Measurements from ENCODE around the gene ABITRAM.
"Not testable (repeated sequence)": the region's sequence is repeated elsewhere in the genome, so short reads cannot be mapped to it uniquely, and the experiment has no call there.

The ABITRAM gene

DNA sequence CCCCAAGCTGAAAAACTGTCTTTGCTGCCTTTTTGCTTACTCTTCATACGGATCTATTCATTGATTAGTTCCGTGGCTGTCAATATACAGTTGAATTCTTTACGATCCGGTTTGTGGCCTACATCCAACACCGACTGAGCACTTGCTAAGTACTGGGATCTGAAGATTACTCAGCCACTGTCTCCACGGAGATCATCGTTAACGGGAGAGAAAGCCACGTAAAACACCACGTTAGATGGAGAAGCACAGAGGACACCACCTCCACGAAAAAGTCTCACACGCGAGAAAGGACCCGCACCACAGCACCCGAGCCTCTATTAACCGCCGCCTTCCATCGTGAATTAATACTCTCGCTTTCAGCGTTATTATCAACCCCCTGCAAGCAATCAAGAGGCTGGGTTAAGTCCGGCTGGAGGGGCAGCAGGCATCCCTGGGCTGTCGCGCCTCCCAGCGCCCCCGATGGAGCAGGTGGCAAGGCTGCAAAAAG lies 926 bp upstream of the ABITRAM start:
- peak in 1 of 2 experiments; percentile 23 for DNase-seq

DNA sequence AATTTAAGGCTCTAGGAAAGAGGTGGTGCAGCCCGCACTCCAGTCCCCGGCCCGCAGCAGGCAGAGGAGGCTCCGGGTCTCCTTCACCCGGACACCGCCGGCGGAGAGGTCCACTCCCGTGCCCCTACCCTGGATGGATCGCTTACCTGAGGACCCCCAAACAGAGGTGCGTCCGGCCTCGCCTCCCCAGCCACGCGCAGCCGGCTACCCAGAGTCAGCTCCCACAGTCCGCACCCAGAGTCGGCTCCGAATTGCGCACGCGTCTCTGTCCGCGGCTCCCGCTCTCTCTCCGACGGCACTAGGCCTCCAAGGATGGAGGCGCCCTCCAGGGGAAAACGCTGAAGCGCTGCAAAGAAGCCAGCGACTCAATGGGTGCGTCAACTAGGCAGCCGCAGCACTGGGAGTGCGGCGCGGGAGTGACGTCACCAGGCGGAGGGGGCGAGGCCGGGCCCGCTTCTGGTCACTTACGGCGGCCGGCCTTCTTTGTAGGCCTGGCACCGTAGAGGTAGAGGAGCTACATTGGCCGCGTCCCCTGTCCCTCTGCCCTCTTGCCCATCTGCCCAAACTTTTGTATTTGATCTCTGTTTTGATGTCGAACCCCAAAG lies 380 bp upstream of the ABITRAM start, which contains the start of gene ELP1:
Gene ELP1, minus strand, starts transcription at position 407 of the 605 bp plus-strand sequence. CDS start 2,978 bp downstream, outside the sequence.
- peak; percentile 88 to 92 for DNase-seq

GRCh38 chr9:108937561-108938305 lies 3.5 kb downstream of the ABITRAM start:
- no peak for DNase-seq

DNA sequence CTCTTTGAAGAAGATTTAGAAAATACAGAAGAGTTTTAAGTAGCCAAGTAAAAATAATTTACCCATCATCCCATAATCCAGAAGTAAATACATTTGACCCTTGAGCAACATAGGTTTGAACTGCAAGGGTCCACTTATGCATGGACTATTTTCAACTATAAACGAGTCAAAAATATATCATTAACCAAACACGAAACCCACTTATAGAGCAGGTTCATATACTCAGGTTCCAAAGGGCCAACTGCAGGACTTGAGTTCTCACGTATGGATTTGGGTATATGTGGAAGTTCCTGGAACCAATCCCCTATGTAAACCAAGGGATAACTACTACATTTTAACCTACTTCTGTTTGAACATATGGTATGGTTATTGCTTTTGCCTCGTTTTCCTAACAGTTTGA lies 5.8 kb downstream of the ABITRAM start:
- no peak for DNase-seq

- DNase-seq: no peak
Measured at GRCh38 chr9:108950168-108950567, 16.0 kb downstream of the ABITRAM start.

- DNase-seq: no peak
Measured at GRCh38 chr9:108951578-108951977, 17.4 kb downstream of the ABITRAM start.

DNA sequence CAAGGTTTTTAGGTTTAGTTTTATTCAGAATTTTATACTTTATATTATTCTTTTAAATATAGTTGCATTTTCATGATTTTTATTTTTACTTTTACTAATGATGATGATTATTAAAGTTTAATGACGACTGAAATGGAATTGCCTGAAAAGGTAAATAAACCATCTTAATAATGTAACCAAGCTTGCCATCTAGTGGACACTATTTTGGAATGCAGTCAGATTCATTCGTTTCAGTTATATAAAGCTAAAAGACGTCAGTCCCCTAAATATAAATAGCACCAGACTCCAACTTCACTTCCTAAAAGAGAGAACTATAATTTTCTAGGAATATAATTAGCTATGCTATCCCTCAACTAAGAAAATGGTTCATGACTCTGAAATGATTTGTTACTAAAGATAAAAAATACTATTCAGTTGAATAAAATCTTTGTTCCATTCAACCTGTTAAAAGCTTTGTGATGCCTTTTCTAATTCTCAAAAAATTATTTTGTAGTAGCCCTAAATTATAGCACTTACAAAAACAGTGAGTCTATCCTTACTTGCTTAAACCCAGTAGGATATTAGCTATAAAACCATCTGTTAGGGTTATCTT lies 19.9 kb downstream of the ABITRAM start:
- peak; percentile 0 to 17 for DNase-seq

GRCh38 chr9:108956022-108956630 lies 21.9 kb downstream of the ABITRAM start:
- DNase-seq: peak; percentile 37 to 44

DNA sequence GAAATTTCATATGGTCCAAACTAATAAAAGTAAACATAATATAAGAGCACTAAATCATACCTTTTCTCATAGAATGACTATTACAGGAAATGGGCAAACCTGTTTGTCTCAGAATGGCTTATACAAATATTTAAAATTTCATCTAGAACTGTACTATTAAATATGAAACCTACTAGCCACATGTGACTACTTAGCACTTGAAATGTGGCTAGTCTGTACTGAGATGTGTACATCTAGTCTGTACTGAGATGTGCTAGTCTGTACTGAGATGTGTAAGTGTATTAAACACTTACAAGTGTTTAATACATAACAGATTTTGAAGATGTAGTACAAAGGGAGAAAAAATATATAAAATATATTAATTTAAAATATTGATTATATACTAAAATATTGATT lies 22.4 kb downstream of the ABITRAM start:
- no peak for DNase-seq

DNA sequence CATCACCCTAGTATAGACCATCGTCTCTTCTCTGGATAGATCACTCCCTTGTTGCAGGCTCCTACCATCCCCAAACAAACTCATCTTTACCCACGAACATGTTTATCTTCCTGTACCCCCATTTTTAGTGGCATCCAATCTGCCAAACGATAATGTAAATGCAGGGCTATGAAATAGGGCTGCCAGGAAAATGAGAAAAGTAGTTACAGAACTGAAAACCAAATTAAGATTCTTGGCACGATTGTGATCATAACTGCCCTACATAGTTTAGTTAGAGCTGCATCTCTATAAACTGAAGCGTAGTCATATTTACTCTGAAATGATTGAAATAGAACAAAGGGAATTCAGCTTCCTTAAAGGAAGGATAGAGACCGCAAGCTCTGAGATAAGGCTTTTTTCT lies 26.1 kb downstream of the ABITRAM start:
- DNase-seq: no peak

DNA sequence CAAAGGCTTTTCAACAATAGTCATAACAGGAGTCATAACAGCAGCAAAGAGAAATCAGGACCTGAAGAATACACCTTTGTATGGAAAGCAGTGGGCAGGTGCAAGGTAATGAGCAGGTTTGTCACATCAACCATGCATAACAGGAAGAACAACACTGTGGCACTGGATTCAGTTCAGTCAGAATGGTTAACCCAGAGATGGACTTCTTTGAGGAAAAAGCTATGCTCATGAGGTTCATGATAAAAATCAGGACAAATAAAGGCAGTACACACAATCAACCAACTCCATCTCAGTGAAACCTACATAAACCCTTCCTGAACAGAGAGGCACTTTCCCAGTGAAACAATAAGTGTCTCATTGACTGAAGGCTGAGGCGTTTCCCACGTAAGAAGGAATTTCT lies 27.0 kb downstream of the ABITRAM start:
- DNase-seq: peak; percentile 16 to 56

GRCh38 chr9:108963459-108964143 lies 29.4 kb downstream of the ABITRAM start:
- DNase-seq: no peak

GRCh38 chr9:108967916-108968315 lies 33.7 kb downstream of the ABITRAM start:
- no peak for DNase-seq

DNA sequence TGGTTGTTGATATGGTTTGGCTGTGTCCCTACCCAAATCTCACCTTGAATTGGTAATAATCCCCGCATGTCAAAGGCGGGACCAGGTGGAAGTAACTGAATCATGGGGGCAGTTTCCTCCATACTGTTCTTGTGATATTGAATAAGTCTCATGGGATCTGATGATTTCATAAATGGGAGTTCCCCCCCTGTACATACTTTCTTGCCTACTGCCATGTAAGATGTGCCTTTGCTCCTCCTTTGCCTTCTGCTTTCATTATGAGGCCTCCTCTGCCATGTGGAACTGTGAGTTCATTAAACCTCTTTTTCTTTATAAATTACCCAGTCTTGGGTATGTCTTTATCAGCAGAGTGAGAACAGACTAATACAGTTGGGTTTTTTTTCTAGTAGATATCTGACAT lies 37.2 kb downstream of the ABITRAM start:
- DNase-seq: not testable (repeated sequence)

GRCh38 chr9:108972186-108972585 lies 38.0 kb downstream of the ABITRAM start:
- no peak for DNase-seq

GRCh38 chr9:108972626-108973209 lies 38.5 kb downstream of the ABITRAM start:
- DNase-seq: no peak

DNA sequence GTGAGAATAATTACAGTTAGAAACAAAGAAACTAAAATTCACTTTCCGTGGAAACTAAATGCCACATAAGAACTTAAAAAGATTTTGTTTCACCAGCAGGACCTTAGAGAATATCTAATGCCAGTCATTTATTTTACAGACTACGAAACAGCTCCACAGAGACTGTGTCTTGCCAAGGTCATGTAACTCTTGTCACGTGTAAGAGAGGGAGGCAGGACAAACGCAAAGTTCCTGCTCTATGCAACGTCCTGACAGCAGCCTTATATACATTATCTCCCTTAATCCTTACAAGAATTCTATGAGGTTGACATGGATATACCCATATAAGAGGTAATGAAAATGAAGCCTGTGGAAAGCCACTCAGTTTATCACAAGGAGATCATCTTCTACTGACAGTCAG lies 39.7 kb downstream of the ABITRAM start:
- DNase-seq: no peak

GRCh38 chr9:108978205-108978604 lies 44.0 kb downstream of the ABITRAM start:
- DNase-seq: no peak

DNA sequence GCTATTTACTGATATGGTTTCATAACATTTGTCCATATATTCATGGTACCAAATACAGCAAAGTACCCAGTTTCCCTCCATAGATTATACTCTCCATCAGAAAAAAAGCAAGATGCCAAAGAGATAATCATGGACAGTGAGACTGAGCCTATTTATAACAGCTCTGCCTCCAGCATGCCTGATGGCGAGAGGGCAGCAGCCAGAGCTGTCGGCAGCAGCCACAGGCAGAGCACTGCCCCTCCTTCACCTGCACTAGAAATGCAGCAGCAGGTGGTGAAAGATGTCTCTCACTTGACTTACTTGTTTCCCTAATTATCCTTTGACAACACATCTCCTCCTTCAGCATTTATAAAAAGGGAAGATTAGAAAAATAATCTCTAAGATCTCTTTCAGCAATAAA lies 46.7 kb downstream of the ABITRAM start:
- DNase-seq: no peak

- DNase-seq: no peak
Measured at GRCh38 chr9:108983885-108984284, 49.7 kb downstream of the ABITRAM start.
